Left ventricle myocardium superior (tissue), 1 donor: ENCODE measurements around the gene PMM2. TPM values are rescaled to one million over a fixed set of nuclear protein-coding genes. Genes with fewer than 3 reads are reported as not detected.
"Not testable (repeated sequence)": the region's sequence is repeated elsewhere in the genome, so short reads cannot be mapped to it uniquely, and the experiment has no call there.

Experiments used
- ATAC-seq: fragments of 200-7000 bp; cut with Tn5 transposase; one replicate; pipeline ENCODE4 v1.9.1; 2020; ENCODE audit warnings: mild to moderate bottlenecking, moderate library complexity
- DNase-seq: peaks from one replicate; pipeline ENCODE4 v3.0.0-alpha.2; 2020
- intact Hi-C: fragments of 100-400 bp; cut with micrococcal nuclease; formaldehyde crosslinking; loops from one replicate; pipeline ENCODE4 v1.11.0; 2022
- long read RNA-seq: library from polyadenylated mRNA; unstranded; transcript quantifications from one replicate; pipeline ENCODE4 v2.0.0, GENCODE V29; 2021
- total RNA-seq: library from RNA; stranded (reverse); fragmentation: NEBNext Ultra II Directional; extraction: Animal tissue kit (Norgen Biotek cat#: 25700); gene quantifications from one replicate; pipeline ENCODE4 v1.2.1, GENCODE V29; 2021
- donor health status: DM: no; HTN: yes; CAD: no; lungs with severe emphysema.

Gene PMM2
- 15.3 TPM for total RNA-seq
- long read RNA-seq, transcript PMM2-202 (2 exons, 569 nt): minor isoform, 5 of 14 reads
- long read RNA-seq, transcript PMM2-201 (8 exons, 2,313 nt): major isoform, 6 of 14 reads
- long read RNA-seq, partial matches to known transcripts: 0 of 14 reads
- long read RNA-seq, other reads (novel, unspliced or antisense): 2 of 14 reads

DNA sequence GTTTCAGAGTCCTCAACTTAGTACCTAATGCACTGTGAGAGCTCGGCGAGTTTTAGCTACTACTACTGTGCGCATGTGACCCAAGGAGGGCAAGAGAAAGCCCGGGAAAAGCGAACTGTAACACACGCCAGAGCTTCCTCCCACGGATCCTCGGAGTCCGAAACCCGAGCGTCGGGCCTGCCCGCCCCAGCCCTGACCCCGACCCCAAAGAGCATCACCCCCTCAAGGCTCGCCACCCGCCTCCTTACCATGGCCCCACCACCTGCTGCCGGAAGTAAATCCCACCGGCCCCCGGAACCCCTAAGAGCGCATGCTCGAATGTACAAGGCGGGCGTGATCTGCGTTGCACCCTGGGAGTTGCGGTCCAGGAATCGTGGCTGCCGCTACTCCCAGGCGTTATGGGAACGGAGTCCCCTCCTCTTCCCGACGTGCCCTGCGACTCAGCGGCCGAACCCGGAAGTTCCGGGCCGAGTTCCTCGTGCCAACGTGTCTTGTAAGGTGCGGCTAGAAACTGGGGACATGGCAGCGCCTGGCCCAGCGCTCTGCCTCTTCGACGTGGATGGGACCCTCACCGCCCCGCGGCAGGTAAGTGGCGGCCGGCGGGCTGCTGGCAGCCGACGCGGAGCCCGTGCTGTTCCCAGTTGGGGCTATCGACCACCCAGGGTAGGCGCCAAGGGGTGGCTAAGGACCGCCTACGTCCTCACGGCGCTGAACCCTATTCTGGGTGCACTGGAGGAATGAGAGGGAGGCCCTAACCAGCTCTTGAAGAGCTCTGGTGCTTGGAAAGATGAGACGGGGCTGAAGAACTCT is at the start of gene PMM2, which contains the start of gene TMEM186:
PMM2 (plus strand) TSS at position 476 of the 810 bp plus-strand sequence; CDS start at position 520, 44 bp downstream.
TMEM186 (minus strand) TSS at position 276 of the 810 bp plus-strand sequence; CDS start at position 251, 25 bp downstream.
- DNase-seq (peak; percentile 97), ATAC-seq (peak; percentile 100)
- intact Hi-C loops: no loop called here

GRCh38 chr16:8748944-8749343 is 48.7 kb upstream of the PMM2 start:
- ATAC-seq, DNase-seq, intact Hi-C loops: not testable (repeated sequence)

DNA sequence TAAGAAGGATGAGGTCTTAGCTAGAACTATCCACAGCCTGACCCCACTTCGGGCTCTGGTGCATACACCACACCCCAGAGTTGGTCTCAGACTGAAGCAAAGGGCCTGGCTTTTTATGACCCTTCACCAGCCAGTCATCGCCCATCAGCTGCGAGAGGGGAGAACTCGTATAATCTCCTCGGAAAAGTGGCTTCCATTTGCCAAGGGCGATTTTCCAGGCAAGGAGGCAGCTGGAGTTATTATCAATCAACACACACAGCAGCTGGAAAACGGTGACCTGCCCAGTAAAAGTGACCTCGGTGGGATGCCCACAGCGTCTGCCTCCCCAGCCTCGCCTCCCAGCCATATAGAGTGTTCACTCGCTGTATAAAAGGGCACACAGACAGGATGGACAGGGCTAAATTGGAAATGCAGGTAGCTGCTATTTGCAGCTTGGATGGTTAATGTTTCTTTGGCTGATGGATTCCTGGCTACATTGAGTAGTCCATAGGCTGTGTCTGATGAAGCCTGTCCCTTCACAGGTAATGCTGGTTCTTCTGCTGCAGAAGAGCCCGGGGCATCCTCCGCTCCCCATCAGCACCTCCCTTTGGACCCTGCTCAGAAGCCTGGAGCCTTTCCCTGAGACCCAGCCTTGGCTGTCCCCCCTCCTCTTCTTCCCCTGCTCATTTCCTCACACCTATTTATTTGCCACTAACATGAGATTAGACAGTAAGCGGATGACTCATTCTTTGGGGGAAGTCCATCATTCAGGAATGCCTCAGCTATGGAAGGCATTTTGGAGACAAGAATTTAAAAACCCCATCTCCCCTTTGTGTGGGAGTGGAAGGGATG is 45.9 kb upstream of the PMM2 start:
- intact Hi-C loops: no loop called here
- peak; percentile 79 for ATAC-seq

GRCh38 chr16:8752706-8753105 is 44.9 kb upstream of the PMM2 start:
- DNase-seq (no peak), ATAC-seq (no peak)
- intact Hi-C loops: no loop called here

More for the DNA sequence above, 45.9 kb upstream of the PMM2 start:
- DNase-seq: no peak

DNA sequence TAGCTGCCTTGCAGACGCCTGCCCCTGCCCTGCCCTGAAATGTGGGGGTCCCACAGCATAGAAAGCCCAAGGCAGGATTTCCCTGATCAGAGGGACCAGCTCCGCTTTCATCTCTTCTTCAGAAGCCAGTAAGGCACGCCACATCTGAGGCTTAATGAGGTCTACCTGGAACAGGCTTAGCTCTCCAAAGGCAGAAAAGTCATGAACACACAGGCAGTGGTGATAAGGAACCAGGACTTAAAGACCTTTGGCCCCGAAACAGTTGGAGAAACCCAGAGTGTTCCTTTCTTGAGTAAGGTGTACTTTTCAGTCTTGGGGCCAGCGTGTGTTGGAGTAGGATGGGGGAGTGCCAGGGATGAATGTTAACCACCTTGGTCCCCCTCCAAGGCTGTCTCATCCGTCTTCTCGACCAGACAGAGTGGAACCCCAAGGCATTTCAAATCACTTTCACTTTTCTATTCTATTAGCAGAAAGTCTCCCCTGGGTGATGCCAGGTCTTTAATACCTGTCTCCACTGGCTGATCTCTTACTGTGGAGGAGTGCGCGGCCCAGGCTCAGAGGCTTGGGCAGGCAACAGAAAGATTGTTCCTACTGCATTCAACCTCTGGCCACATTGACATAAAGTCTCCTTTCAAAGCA is 44.1 kb upstream of the PMM2 start:
- intact Hi-C loops: no loop called here
- DNase-seq: no peak
- no peak for ATAC-seq

DNA sequence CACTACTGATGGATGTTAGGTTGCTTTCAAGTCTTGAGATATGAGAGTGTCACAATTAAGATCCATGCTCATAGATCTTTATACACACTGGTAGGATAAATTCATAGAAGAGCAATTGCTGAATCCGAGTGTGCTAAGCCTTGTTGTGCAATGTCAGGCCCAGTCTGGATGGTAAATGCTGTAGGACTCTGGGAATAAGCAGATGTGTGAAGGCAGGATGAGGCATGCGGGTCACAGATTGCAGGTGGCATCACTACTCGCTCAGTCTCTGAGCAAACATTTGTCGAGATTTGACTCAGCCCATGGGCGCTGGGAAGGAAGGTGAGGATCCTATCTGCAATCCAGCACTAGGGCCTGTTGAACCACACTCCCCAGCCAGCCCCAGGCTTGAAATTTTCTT is 40.9 kb upstream of the PMM2 start:
- intact Hi-C loops: no loop called here
- no peak for DNase-seq
- no peak for ATAC-seq

GRCh38 chr16:8758022-8758421 is 39.6 kb upstream of the PMM2 start:
- intact Hi-C loops: no loop called here
- ATAC-seq (no peak), DNase-seq (no peak)

GRCh38 chr16:8760021-8760420 is 37.6 kb upstream of the PMM2 start:
- intact Hi-C loops: no loop called here
- no peak for DNase-seq
- no peak for ATAC-seq

- ATAC-seq: no peak
- intact Hi-C loops: no loop called here
- no peak for DNase-seq
Observed at GRCh38 chr16:8761078-8761477, 36.6 kb upstream of the PMM2 start.

DNA sequence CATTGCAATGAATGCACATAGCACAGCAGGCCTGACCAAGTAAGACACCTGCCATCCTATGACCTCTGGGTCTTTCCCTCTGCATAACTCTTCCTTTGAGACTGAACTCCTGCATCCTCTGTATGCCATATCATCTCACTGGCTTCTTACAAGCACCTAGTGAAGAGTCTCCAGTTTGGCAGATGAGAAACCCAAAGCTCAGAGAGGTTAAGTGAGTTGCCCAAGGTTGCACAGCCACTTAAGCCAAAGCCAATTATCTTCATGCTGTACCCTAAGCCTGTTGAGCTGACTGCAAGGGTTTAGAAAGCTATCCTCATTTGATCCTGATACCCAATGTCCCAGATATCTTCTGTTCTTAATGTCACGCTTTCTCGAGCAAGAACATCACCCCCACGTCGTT is 35.4 kb upstream of the PMM2 start:
- ATAC-seq: no peak
- DNase-seq: no peak
- intact Hi-C loops: no loop called here

- intact Hi-C loops: no loop called here
- ATAC-seq: no peak
- no peak for DNase-seq
Observed at GRCh38 chr16:8763083-8763482, 34.6 kb upstream of the PMM2 start.

GRCh38 chr16:8763899-8764298 is 33.7 kb upstream of the PMM2 start:
- DNase-seq (no peak), ATAC-seq (no peak)
- intact Hi-C loops: no loop called here

- intact Hi-C loops: no loop called here
- ATAC-seq: no peak
- DNase-seq: no peak
Observed at GRCh38 chr16:8764525-8765250, 33.0 kb upstream of the PMM2 start.

DNA sequence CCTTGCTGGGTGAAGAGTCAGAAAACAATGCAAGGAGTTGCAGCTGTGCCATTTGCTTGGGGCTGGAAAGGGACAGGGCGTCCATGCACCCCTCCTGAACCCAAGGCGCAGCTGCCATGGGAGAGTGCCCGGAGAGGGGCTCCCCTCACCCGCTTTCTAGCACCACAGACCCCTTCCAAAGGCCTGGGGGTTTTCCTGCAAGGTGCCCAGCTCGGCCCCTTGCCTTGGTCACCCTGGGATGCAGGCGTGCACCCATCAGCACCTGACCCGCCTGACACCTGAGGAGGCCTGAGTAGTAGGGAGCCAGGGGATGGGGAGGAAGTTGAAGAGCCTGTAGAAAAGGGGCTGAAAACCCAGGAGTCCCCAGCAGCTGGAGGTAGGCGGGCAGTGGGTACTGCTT is 30.5 kb upstream of the PMM2 start:
- no peak for DNase-seq
- ATAC-seq: no peak
- intact Hi-C loops: no loop called here

GRCh38 chr16:8768283-8768682 is 29.4 kb upstream of the PMM2 start:
- ATAC-seq: no peak
- DNase-seq: no peak
- intact Hi-C loops: no loop called here

- DNase-seq (no peak), ATAC-seq (no peak)
- intact Hi-C loops: no loop called here
Observed at GRCh38 chr16:8768692-8769091, 28.9 kb upstream of the PMM2 start.

- ATAC-seq (no peak), DNase-seq (no peak)
- intact Hi-C loops: no loop called here
Observed at GRCh38 chr16:8773537-8773936, 24.1 kb upstream of the PMM2 start.

DNA sequence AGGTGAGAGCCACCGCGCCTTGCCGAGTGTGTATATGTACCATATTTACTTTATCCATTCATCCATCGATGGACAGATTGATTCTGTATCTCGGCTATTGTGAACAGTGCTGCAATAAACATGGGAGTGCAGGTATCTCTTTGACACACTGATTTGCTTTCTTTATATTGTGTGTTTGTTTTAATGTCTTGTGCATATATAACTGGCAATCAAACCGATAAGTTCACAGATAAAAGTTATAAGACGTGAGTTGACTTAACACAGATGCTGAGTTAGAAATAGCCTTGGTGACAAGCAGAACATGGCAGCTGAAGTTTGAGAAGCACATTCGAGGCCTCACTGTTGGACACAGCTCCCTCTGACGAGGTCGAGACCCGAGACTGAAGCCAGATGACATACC is 23.4 kb upstream of the PMM2 start:
- no peak for DNase-seq
- no peak for ATAC-seq
- intact Hi-C loops: no loop called here

GRCh38 chr16:8775359-8775758 is 22.3 kb upstream of the PMM2 start:
- ATAC-seq: no peak
- DNase-seq: no peak
- intact Hi-C loops: no loop called here
